Measurements from ENCODE around the gene ROR2.

The ROR2 gene

GRCh38 chr9:91732187-91733005, 217.6 kb downstream of the ROR2 start:
- DNase-seq, result no peak

GRCh38 chr9:91730806-91731205, 219.2 kb downstream of the ROR2 start:
- DNase-seq, result no peak

GRCh38 chr9:91729558-91729842, 220.5 kb downstream of the ROR2 start:
- no peak for DNase-seq

GRCh38 chr9:91727972-91728371, 222.1 kb downstream of the ROR2 start:
- DNase-seq, result no peak

- DNase-seq, result no peak
Measured at GRCh38 chr9:91727316-91727861, 222.6 kb downstream of the ROR2 start.

GRCh38 chr9:91726406-91727100, 223.5 kb downstream of the ROR2 start:
- DNase-seq, result no peak

GRCh38 chr9:91725651-91726050, 224.4 kb downstream of the ROR2 start:
- no peak for DNase-seq

- no peak for DNase-seq
Measured at GRCh38 chr9:91724609-91725505, 225.2 kb downstream of the ROR2 start.

GRCh38 chr9:91724068-91724440, 226.0 kb downstream of the ROR2 start:
- DNase-seq, result no peak

GRCh38 chr9:91723420-91724067, 226.5 kb downstream of the ROR2 start:
- no peak for DNase-seq

- no peak for DNase-seq
Measured at GRCh38 chr9:91720751-91721705, 229.0 kb downstream of the ROR2 start.

GRCh38 chr9:91720313-91720712, 229.7 kb downstream of the ROR2 start:
- DNase-seq, result no peak

- no peak for DNase-seq
Measured at GRCh38 chr9:91718071-91718470, 232.0 kb downstream of the ROR2 start.

- DNase-seq, result no peak
Measured at GRCh38 chr9:91716815-91717214, 233.2 kb downstream of the ROR2 start.

GRCh38 chr9:91716239-91716638, 233.8 kb downstream of the ROR2 start:
- DNase-seq, result no peak

- no peak for DNase-seq
Measured at GRCh38 chr9:91714874-91715615, 235.0 kb downstream of the ROR2 start.

GRCh38 chr9:91714020-91714806, 235.8 kb downstream of the ROR2 start:
- DNase-seq, result no peak

GRCh38 chr9:91712811-91713210, 237.2 kb downstream of the ROR2 start:
- no peak for DNase-seq

- DNase-seq, result no peak
Measured at GRCh38 chr9:91711755-91712601, 238.1 kb downstream of the ROR2 start.
